ENCODE results near the gene E2F8.

Gene E2F8

DNA sequence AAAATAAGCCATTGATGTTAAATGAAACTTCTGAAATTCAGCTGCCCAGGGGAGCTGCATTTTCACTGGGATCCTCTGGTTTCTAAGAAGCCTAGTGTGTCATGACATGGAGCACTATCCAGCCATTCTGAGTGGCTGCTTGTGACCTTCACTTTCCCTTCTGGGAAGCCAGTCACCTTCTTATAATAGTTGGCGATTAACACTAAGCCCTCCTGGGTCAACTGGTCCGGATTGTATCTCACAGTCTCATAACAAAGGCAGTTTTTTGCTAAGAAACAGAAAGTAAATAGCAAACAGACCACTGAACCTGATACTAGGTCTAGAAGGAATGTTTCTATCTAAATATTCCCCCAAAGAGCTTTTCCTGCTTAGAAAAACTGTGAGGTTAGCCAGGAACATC is 46.8 kb downstream of the E2F8 start:
- no peaks in the 10 kb centered on the region for H4K20me1 ChIP-seq
- no peak for TF ChIP-seq Cebpa-rat (IDR thresholded peaks at IDR 0.05)
- H3K27me3 ChIP-seq, result no peaks in the 10 kb centered on the region
- H3K4me1 ChIP-seq, result no peaks in the 10 kb centered on the region
- H3K36me3 ChIP-seq, result no peaks in the 10 kb centered on the region
- H3K9ac ChIP-seq, result no peak overlapping the region
- H3K27ac ChIP-seq, result no peak overlapping the region
- no peak overlapping the region for H3K4me2 ChIP-seq
- no peak overlapping the region for H3K4me3 ChIP-seq
- no peaks in the 10 kb centered on the region for H3K9me3 ChIP-seq

DNA sequence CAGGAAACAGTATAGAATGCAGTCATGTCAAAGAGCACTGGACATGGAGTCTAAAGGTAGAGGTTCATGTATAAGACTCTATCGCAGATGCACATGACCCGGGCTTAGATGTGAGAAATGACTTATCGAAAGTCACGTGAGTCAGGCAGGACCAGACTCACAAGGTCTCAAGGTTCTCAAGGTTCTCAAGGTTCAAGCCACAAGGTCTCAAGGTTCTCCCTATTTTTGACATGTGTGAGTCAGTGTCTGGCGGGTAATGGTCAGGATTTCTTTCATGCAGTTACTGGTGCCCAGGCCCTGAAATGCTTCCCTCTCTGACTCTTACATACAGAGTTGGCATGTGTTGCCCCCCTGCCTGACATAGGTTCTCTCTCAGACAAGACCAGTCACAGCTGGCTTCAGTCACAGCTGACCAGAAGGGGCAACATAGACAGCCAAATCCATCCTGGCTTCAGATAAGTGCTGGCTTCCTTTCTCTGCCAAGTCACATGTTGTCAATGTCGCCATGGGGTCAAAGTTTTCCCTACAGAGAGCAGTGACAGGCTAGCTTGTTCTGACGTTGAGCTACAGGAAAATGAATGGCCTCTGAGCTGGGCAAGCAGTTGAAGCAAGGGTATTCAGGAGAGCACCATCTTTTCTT is 49.1 kb downstream of the E2F8 start:
- Histone ChIP-seq H4K20me1 (no peaks in the 10 kb centered on the region), H3K9me3 (no peaks in the 10 kb centered on the region), H3K4me2 (no peak overlapping the region), H3K4me1 (no peaks in the 10 kb centered on the region), H3K36me3 (no peaks in the 10 kb centered on the region), H3K9ac (no peak overlapping the region), H3K4me3 (no peak overlapping the region), H3K27me3 (no peaks in the 10 kb centered on the region), H3K27ac (no peak overlapping the region)
- no peak for TF ChIP-seq Cebpa-rat (IDR thresholded peaks at IDR 0.05)

DNA sequence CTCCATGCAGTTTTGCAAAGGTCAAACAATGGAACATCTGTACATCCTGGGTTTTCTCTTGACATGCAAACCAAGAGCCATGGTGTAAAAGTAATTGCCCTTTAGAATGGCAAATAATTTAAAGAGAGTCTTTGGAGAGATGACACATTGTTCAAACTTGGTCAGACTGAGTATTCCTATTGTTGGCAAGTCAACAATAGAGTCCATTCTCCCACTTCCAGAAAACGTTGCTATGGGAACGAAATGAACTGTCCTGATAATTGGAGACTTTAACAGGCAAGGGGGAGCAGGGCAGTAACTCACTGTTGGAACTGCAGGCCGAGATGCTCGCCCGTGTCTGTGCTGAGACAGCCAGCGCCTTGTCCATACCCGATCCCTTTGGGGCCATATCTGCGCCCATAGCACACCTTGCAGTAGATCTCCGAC is 52.9 kb downstream of the E2F8 start:
- no peaks in the 10 kb centered on the region for H4K20me1 ChIP-seq
- no peak overlapping the region for H3K4me2 ChIP-seq
- TF ChIP-seq Cebpa-rat (IDR thresholded peaks at IDR 0.05), result no peak
- H3K4me3 ChIP-seq, result no peak overlapping the region
- H3K4me1 ChIP-seq, result no peaks in the 10 kb centered on the region
- no peaks in the 10 kb centered on the region for H3K27me3 ChIP-seq
- no peaks in the 10 kb centered on the region for H3K36me3 ChIP-seq
- no peaks in the 10 kb centered on the region for H3K9me3 ChIP-seq
- no peak overlapping the region for H3K27ac ChIP-seq
- H3K9ac ChIP-seq, result no peak overlapping the region

DNA sequence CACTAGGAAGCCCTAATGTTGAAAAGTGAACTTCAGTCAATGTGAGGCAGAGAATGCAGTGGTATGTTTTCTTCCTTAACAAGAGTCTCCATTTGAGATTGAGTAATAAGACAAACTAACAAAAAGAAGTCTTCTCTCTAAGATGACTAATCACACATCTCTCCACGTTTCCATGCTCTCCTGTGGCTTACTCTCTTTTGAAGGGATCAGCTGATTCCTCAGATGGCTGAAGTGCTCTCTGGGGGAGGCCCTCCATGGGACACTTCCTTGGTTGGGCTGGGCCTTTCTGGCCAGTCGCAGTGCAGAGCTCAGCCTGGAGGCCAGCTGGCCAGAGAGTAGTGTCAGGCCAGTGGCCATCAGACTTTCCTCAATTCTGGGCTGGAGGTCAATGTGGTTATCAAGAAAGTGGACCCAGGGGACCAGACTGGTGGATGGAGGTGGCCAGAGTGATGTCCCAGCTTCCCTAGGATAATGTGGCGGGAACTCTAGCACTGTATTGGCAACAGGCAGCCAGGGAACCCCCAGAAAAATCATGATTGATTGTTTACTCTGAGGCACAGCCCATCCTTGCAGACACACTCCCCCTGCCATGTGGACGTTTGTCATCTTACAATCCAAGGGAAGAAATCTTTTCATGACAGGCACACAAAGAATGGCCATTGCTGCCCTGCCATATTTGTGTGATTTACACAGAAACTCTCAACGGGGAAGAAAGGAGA is 53.5 kb downstream of the E2F8 start:
- H4K20me1 ChIP-seq, result no peaks in the 10 kb centered on the region
- H3K27ac ChIP-seq, result no peak overlapping the region
- H3K4me3 ChIP-seq, result no peak overlapping the region
- H3K9ac ChIP-seq, result no peak overlapping the region
- TF ChIP-seq Cebpa-rat (IDR thresholded peaks at IDR 0.05), result no peak
- no peaks in the 10 kb centered on the region for H3K36me3 ChIP-seq
- no peaks in the 10 kb centered on the region for H3K9me3 ChIP-seq
- H3K4me1 ChIP-seq, result no peaks in the 10 kb centered on the region
- H3K27me3 ChIP-seq, result no peaks in the 10 kb centered on the region
- no peak overlapping the region for H3K4me2 ChIP-seq

DNA sequence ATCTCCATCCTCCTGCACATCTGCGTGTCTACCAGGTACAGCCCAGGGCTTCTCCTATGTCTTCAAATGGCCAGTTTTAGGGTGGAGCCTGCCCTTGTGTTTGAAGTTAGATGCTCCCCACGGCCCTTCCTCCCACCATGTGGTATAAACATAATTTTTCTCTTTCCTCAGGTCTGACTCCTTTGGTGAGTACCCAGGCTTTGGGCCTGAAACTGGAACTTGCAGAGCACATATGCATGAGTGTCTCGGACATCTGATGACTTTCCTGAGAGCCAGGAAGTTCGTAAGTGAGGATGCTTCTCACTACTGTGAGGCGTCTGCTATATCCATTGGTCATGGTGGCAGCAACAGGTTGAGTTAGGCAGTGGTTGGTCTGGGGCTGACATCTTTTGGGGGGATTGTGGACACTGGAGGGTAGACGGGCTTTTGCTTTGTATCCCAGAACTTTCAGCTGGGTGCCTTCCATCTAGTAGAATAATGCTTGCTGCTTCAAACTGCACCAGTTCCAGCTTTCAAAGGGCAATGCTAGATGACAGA is 55.2 kb downstream of the E2F8 start:
- Histone ChIP-seq H3K9ac (no peak overlapping the region), H3K27ac (no peak overlapping the region)
- no peak for TF ChIP-seq Cebpa-rat (IDR thresholded peaks at IDR 0.05)

DNA sequence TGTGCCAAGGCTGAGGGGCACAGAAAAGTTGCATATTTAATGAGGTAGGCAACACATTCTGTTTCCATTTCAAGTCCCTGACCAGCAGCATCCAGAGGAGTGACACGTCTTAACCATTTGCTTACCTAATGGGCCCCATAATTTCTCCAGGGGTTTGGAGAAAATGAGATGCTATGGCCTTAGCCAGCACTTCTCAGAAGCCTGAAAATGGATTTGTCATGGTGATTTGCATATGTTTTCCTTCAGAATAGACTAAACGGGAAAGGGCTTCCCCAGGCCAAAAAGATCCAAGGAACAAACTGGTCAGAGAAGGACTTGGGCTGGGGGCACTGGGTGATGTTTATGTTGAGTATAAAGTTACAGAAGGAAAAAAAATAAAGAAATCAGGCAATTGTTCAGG is 55.7 kb downstream of the E2F8 start:
- no peak for TF ChIP-seq Cebpa-rat (IDR thresholded peaks at IDR 0.05)
- Histone ChIP-seq H3K4me2 (no peak overlapping the region), H3K27ac (no peak overlapping the region), H3K36me3 (no peaks in the 10 kb centered on the region), H3K4me3 (no peak overlapping the region), H3K9ac (no peak overlapping the region), H4K20me1 (no peaks in the 10 kb centered on the region), H3K4me1 (no peaks in the 10 kb centered on the region), H3K9me3 (no peaks in the 10 kb centered on the region), H3K27me3 (no peaks in the 10 kb centered on the region)

More for the DNA sequence above, 55.2 kb downstream of the E2F8 start:
- H3K9me3 ChIP-seq, result no peaks in the 10 kb centered on the region
- no peak overlapping the region for H3K4me2 ChIP-seq
- H3K4me3 ChIP-seq, result no peak overlapping the region
- no peaks in the 10 kb centered on the region for H3K36me3 ChIP-seq
- no peaks in the 10 kb centered on the region for H4K20me1 ChIP-seq
- no peaks in the 10 kb centered on the region for H3K27me3 ChIP-seq
- no peaks in the 10 kb centered on the region for H3K4me1 ChIP-seq

DNA sequence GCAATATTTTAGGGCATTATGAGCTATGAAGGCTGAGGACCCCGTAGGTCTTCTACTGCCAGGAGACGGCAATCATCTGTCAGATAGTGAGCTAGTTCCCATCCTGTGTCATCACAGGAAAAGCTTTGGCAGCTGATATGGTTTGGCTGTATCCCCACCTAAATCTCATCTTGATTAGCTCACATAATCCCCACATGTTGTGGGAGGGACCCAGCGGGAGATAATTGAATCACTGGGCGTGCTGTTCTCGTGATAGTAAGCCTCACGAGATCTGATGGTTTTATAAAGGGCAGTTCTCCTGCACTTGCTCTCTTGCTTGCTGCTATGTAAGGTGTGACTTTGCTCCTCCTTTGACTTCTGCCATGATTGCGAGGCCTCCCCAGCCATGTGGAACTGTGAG is 57.1 kb downstream of the E2F8 start:
- no peaks in the 10 kb centered on the region for H4K20me1 ChIP-seq
- H3K9me3 ChIP-seq, result no peaks in the 10 kb centered on the region
- H3K27ac ChIP-seq, result no peak overlapping the region
- no peaks in the 10 kb centered on the region for H3K36me3 ChIP-seq
- no peaks in the 10 kb centered on the region for H3K4me1 ChIP-seq
- H3K4me2 ChIP-seq, result no peak overlapping the region
- no peak overlapping the region for H3K4me3 ChIP-seq
- no peaks in the 10 kb centered on the region for H3K27me3 ChIP-seq
- H3K9ac ChIP-seq, result no peak overlapping the region
- no peak for TF ChIP-seq Cebpa-rat (IDR thresholded peaks at IDR 0.05)

DNA sequence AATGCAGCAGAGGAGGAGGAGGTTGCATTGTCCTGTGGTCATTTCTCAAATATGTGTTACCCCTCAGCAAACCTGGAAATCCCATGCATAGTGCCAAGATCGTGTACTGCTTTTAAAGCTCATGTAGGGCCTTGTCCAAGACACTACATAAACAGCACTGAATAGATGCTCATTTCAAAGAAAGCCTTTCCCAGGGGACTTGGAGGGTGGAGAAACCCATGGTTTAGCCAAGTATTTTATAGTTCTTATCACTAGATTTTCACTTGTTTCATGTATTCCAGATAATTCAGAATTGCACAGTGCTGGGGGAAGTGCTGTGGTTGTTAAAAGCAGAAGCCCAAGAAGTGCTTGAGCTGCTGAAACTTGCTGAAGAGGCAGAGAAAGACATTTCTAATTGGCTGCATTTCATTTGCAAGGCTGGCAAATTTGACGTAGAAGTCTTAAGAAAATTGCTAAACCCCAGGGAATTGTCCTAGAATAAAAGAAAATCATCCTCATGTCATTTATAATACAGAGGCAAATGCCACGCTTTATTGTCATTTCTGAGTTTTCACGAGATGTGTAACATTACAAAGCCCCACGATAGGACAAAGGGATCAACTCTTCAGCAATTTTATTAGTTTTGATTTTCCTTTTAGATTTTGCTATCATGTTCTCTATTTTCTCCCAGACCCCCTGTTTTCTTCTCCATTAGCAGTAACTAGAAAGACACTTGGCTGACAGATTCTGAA is 59.0 kb downstream of the E2F8 start:
- no peaks in the 10 kb centered on the region for H3K9me3 ChIP-seq
- no peak for TF ChIP-seq Cebpa-rat (IDR thresholded peaks at IDR 0.05)
- no peak overlapping the region for H3K4me3 ChIP-seq
- peaks cover 16% of the 10 kb centered on the region for H3K36me3 ChIP-seq
- no peaks in the 10 kb centered on the region for H3K27me3 ChIP-seq
- H3K27ac ChIP-seq, result no peak overlapping the region
- no peak overlapping the region for H3K4me2 ChIP-seq
- no peaks in the 10 kb centered on the region for H4K20me1 ChIP-seq
- H3K4me1 ChIP-seq, result no peaks in the 10 kb centered on the region
- no peak overlapping the region for H3K9ac ChIP-seq

DNA sequence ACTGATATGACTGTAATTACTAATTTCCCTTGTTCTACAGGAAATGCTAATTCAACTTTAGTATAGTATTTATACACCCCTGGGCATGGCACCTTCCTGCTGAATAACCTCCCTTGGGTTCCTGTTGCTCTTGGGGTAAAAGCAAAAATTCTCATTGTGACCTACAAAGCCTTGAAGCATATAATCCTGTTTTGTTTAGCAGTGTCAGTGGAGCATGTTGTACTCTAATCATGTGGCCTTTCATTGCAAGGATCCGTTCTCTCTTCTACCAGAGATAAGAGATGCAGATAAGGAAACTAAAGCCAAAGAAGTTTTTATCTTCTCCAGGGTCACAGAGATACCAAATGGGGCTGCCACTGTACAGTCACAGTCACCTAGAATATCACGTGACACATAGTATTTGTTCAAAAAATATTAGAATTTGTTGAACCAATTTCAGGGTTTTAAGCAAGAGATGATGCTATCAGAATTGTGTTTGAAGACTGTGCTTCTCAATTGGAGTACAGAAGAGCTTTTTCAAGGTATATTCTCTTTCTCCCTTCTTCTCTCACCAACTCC is 64.0 kb downstream of the E2F8 start:
- Histone ChIP-seq H3K9me3 (no peaks in the 10 kb centered on the region), H3K4me1 (peaks cover 8% of the 10 kb centered on the region; the same call in 1 of the 2 replicates), H3K4me2 (no peak overlapping the region), H3K27ac (no peak overlapping the region), H3K4me3 (no peak overlapping the region), H4K20me1 (no peaks in the 10 kb centered on the region), H3K27me3 (no peaks in the 10 kb centered on the region), H3K36me3 (peaks cover 60% of the 10 kb centered on the region), H3K9ac (no peak overlapping the region)
- no peak for TF ChIP-seq Cebpa-rat (IDR thresholded peaks at IDR 0.05)
